Panc1 (cell line): ENCODE measurements around the gene CEP164. TPM values are rescaled to one million over a fixed set of nuclear protein-coding genes. Genes with fewer than 3 reads are reported as not detected.

Source experiments
- ATAC-seq: fragments of 200-7000 bp; cut with Tn5 transposase; 2 replicates; pipeline ENCODE4 v1.9.1; 2020; ENCODE audit warnings: mild to moderate bottlenecking, moderate library complexity
- BruUV-seq: library from RNA; stranded (reverse); fragments of 400-500 nt; replicated peaks from 2 replicates; lab custom pipeline; 2021; lab: Mats Ljungman, UMichigan
- CTCF ChIA-PET: fragments of 300-600 bp; sonication (Branson Sonifier 250); formaldehyde crosslinking; loops from one replicate; lab custom pipeline; 2022; ENCODE audit warnings: antibody characterized with exemption; lab: Charles Lee
- POLR2A ChIA-PET: fragments of 300-600 bp; sonication (Branson Sonifier 250); formaldehyde crosslinking; loops from one replicate; lab custom pipeline; 2022; ENCODE audit warnings: antibody characterized with exemption; lab: Charles Lee
- DNase-seq: peaks from one replicate; pipeline ENCODE4 v3.0.0-alpha.2; 2010; ENCODE audit warnings: low read depth, low spot score
- H3K27ac ChIP-seq: 2 replicates; pipeline ENCODE4 v1.5.1; 2011; ENCODE audit warnings: mild to moderate bottlenecking, low read length, inconsistent platforms
- H3K27me3 ChIP-seq: fragments of 200-500 bp; sonication (Bioruptor generic); 2 replicates; pipeline ENCODE4 v1.6.0; 2014; ENCODE audit warnings: low read length, inconsistent platforms; ENCODE audit not compliant: control insufficient read depth, insufficient read depth
- H3K36me3 ChIP-seq: fragments of 200-500 bp; sonication (Bioruptor generic); 2 replicates; pipeline ENCODE4 v1.5.1; 2014; ENCODE audit warnings: inconsistent platforms, mild to moderate bottlenecking, low read length, moderate library complexity; ENCODE audit not compliant: control insufficient read depth, insufficient read depth
- H3K4me1 ChIP-seq: 2 replicates; pipeline ENCODE4 v1.5.1; 2011; ENCODE audit warnings: inconsistent platforms, mild to moderate bottlenecking, low read length, moderate library complexity; ENCODE audit not compliant: control insufficient read depth, insufficient read depth
- H3K4me3 ChIP-seq, 2 experiments: 2 replicates each; pipeline ENCODE4 v1.5.1; 2011 to 2012; ENCODE audit warnings: low read depth in 2 of 2, low read length in 2 of 2, mild to moderate bottlenecking in 2 of 2, inconsistent platforms in 1 of 2, moderate library complexity in 1 of 2
- H3K9me3 ChIP-seq: fragments of 200-500 bp; sonication (Bioruptor generic); 2 replicates; pipeline ENCODE4 v1.5.1; 2014; ENCODE audit warnings: low read depth, mild to moderate bottlenecking, inconsistent platforms, low read length, moderate library complexity; ENCODE audit not compliant: control insufficient read depth, insufficient read depth
- CTCF ChIP-seq: fragments of 450-650 bp; IDR thresholded peaks from 2 replicates; pipeline ENCODE4 v1.5.1; 2017; ENCODE audit warnings: mild to moderate bottlenecking
- POLR2AphosphoS5 ChIP-seq: IDR thresholded peaks from 2 replicates; pipeline ENCODE4 v1.6.1; 2012; ENCODE audit warnings: mild to moderate bottlenecking, low read depth, low read length, moderate library complexity
- REST ChIP-seq, 2 experiments: IDR thresholded peaks; 2 replicates each; pipeline ENCODE4 v1.6.1; 2011 to 2012; ENCODE audit warnings: low read depth in 2 of 2, control low read depth in 1 of 2, low read length in 1 of 2, mild to moderate bottlenecking in 1 of 2, moderate library complexity in 1 of 2; ENCODE audit not compliant: insufficient read depth in 1 of 2
- SIN3A ChIP-seq: IDR thresholded peaks from 2 replicates; pipeline ENCODE4 v1.6.1; 2012; ENCODE audit warnings: low read depth, mild to moderate bottlenecking, low read length, moderate library complexity, borderline replicate concordance; ENCODE audit not compliant: insufficient read depth
- TCF7L2 ChIP-seq: IDR thresholded peaks from 2 replicates; pipeline ENCODE4 v1.6.1; 2011; ENCODE audit warnings: mild to moderate bottlenecking, low read depth, low read length, inconsistent platforms
- in situ Hi-C: cut with HindIII; loops from 2 replicates; pipeline ENCODE4 v1.10.0; 2016; ENCODE audit warnings: low sequenced_read_pairs, low pct_unique_long_range_greater_than_20kb
- intact Hi-C: fragments of 100-400 bp; cut with micrococcal nuclease; formaldehyde crosslinking; loops from one replicate; pipeline ENCODE4 v1.10.0; 2022; ENCODE audit not compliant: unreplicated experiment
- total RNA-seq: library from RNA; stranded (reverse); gene quantifications from one replicate; pipeline ENCODE4 v1.2.1, GENCODE V29; 2021; ENCODE audit not compliant: unreplicated experiment

The CEP164 gene
- total RNA-seq, 1 experiment from 2014 or later: 75.4 TPM

- CTCF ChIA-PET: no interaction called here
- no TSS peak for BruUV-seq
Measured at GRCh38 chr11:117356126-117356890, 28.7 kb downstream of the CEP164 start.

GRCh38 chr11:117361432-117361831 is 33.8 kb downstream of the CEP164 start:
- CTCF ChIA-PET: no interaction called here

More at GRCh38 chr11:117356126-117356890, 28.7 kb downstream of the CEP164 start:
- no peak overlapping the region for H3K27ac ChIP-seq
- no peaks in the 10 kb centered on the region for H3K9me3 ChIP-seq
- TF ChIP-seq REST (IDR thresholded peaks at IDR 0.05; ENCODE audit: insufficient read depth in 1 of 2, low read depth in 2 of 2, low read length in 1 of 2) (no peak), CTCF (no peak), SIN3A (no peak), POLR2AphosphoS5 (no peak), TCF7L2 (no peak)
- DNase-seq (no peak), ATAC-seq (no peak; the same call in 1 of the 2 replicates)
- no peaks in the 10 kb centered on the region for H3K27me3 ChIP-seq
- in situ Hi-C loops: no loop called here
- intact Hi-C loops: no loop called here
- H3K4me3 ChIP-seq: no peak overlapping the region
- H3K4me1 ChIP-seq: no peaks in the 10 kb centered on the region
- POLR2A ChIA-PET: no interaction called here
- peaks cover 14% of the 10 kb centered on the region for H3K36me3 ChIP-seq

More at GRCh38 chr11:117361432-117361831, 33.8 kb downstream of the CEP164 start:
- DNase-seq: no peak
- TF ChIP-seq REST (IDR thresholded peaks at IDR 0.05; ENCODE audit: insufficient read depth in 1 of 2, low read depth in 2 of 2, low read length in 1 of 2) (no peak), CTCF (no peak), POLR2AphosphoS5 (no peak), TCF7L2 (no peak)
- Histone ChIP-seq H3K4me1 (no peaks in the 10 kb centered on the region), H3K9me3 (no peaks in the 10 kb centered on the region), H3K27ac (no peak overlapping the region), H3K36me3 (peaks cover 27% of the 10 kb centered on the region), H3K27me3 (no peaks in the 10 kb centered on the region), H3K4me3 (no peak overlapping the region)
- no TSS peak for BruUV-seq
- intact Hi-C loops (no loop called here), in situ Hi-C loops (no loop called here)
- POLR2A ChIA-PET: no interaction called here
- ATAC-seq: no peak
